DMS53 treated with DMSO at 0.1 percent for 48 hours (cell line): ENCODE data around the gene ECT2L.
"Not testable (repeated sequence)": the region's sequence is repeated elsewhere in the genome, so short reads cannot be mapped to it uniquely, and the experiment has no call there.

Source experiments
- DNase-seq: peaks from one replicate; lab custom pipeline; 2025; ENCODE audit not compliant: unreplicated experiment; lab: John Stamatoyannopoulos, UW

ECT2L gene

DNA sequence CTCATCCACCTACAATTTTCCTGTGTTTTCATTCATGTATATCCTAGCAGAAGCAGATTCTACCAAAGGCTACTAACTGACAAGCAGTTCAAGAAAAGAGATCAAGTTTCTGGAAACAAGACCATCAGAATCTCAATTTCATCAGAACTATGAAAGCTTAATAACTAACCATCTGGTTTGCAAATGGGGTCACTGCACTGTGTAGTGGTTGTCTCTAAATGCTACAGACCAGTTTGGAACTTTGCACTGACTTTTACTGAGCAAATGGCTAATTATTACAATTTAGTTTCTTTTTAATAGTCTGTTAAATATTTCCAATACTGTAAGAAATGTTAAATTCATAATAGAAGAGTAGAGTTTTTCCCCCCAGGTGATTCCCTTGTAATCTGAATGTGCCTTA lies 127.7 kb downstream of the ECT2L start:
- no peak for DNase-seq

GRCh38 chr6:138925806-138926205 lies 129.9 kb downstream of the ECT2L start:
- DNase-seq: no peak

GRCh38 chr6:138926579-138926978 lies 130.7 kb downstream of the ECT2L start:
- DNase-seq: no peak

DNA sequence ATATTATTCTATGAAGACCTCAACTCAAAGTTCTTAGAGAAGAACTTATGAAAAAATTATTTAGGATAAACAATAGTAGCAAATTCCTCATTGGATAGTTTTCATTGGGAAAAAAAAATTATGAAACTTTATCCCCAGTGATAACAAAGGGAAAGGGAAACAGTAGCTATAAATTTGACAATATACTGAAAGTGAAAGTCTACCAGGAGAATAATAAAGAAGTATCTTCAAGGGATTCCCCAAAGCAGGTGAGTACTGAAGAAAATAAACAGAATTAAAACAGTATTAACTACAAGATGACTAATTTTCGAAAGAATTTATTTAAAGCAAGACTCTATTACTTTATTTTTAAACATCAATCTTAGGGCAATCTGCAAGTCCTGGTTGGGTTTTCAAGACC lies 135.8 kb downstream of the ECT2L start:
- no peak for DNase-seq

- not testable (repeated sequence) for DNase-seq
Measured at GRCh38 chr6:138936873-138937272, 141.0 kb downstream of the ECT2L start.

DNA sequence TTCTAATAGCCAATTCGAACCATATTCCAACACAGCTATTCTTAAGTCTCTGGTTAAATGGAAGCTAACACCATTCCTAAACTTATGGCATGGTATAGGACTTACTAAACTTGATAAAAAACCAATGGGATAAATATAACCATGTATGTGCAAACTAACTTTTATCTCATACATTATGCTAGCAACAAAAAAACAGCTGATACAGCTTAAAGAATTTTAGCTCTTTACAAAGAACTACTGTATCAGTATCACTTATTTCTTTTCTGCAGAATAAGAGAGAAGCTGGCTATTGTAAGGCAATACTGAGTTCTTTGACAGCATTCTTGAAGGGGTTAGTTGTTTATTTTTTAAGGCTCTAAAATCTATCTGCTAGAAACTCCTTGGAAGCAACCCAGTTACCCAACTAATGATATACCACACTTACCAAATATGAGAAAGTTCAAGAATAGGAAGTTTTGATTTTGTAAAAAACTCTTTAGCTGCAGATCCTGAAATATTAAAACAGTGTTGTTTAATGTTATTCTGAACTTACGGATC lies 147.3 kb downstream of the ECT2L start:
- no peak for DNase-seq

DNA sequence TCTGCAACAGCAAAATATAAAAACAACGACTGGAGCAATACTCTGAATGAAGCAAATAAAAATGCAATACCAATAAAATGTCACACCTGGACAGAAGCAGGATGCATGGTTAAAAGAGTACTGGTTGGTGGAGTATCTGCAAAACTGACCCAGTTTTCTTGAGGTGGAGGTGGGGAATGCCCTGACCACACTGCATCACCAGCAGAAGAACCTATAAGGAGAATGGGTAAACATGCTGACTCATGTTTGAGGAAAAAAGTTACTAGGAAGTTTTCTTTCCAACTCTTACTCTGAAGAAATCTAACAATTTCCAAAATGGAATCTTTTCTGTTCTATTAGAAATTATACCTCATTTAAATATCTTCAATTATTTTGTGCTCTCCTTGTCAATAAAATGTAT lies 148.5 kb downstream of the ECT2L start:
- DNase-seq: no peak

GRCh38 chr6:138945354-138945753 lies 149.5 kb downstream of the ECT2L start:
- DNase-seq: no peak

DNA sequence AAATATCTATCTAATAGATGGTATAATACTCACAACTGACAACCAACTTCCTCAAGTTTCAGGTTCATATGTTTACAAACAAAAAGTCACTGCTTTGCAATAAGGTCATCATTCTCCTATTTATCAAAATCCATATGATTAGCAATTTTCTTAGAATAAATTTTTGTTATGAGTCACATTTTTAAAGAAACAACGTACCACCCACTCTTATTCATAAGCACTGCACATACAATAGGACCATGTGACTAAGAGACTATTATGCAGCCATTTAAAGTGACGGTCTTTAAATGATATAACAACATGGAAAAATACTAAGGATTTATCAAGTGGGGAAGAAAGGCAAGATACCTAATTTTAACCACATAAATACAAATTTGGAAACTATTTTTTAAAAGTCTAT lies 152.1 kb downstream of the ECT2L start:
- DNase-seq: no peak

DNA sequence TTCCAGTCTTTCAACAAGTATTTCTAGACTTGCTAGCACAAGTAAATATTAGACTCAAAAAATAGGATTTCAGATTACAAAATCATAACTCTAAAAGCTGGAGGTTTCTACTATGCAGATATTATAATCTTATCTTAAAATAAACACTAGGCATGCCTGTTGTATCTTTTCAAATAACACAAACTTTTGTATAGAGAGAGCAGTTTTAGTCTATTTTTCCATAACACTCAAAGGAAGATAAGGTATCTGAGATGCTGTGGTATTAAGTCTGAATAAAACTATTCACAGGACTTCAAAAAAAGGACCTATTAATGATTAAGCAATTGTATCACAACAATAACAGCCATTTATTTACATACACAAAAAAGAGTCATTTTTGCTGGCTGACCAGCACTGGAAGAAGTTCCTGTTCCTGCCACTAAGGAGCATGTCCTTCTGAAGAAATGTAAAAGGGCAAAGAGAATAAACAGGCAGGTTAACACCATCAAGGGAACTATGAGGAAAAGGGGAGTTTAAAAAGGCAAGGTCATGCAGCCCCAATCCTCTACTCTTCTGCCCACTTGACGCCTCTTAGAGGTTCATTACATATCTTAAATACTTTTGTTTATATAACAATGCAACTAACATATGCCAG lies 152.8 kb downstream of the ECT2L start:
- DNase-seq: no peak

- no peak for DNase-seq
Measured at GRCh38 chr6:138953451-138953850, 157.6 kb downstream of the ECT2L start.
